Panc1 (cell line): ENCODE measurements around the gene ENPP3.
A peak's percentile ranks its signal among the peaks of the same experiment; 100 is the strongest.

Source experiments
- POLR2AphosphoS5 ChIP-seq: IDR thresholded peaks from 2 replicates; pipeline ENCODE4 v1.6.1; 2012; ENCODE audit warnings: mild to moderate bottlenecking, low read depth, low read length, moderate library complexity
- SIN3A ChIP-seq: IDR thresholded peaks from 2 replicates; pipeline ENCODE4 v1.6.1; 2012; ENCODE audit warnings: low read depth, mild to moderate bottlenecking, low read length, moderate library complexity, borderline replicate concordance; ENCODE audit not compliant: insufficient read depth
- TF ChIP-seq, protein P1 (sequence below): fragments of 450-650 bp; IDR thresholded peaks from 2 replicates; pipeline ENCODE4 v1.5.1; 2017; ENCODE audit warnings: mild to moderate bottlenecking
- TF ChIP-seq, protein P2 (sequence below), 2 experiments: IDR thresholded peaks; 2 replicates each; pipeline ENCODE4 v1.6.1; 2011 to 2012; ENCODE audit warnings: low read depth in 2 of 2, control low read depth in 1 of 2, low read length in 1 of 2, mild to moderate bottlenecking in 1 of 2, moderate library complexity in 1 of 2; ENCODE audit not compliant: insufficient read depth in 1 of 2

DNA sequence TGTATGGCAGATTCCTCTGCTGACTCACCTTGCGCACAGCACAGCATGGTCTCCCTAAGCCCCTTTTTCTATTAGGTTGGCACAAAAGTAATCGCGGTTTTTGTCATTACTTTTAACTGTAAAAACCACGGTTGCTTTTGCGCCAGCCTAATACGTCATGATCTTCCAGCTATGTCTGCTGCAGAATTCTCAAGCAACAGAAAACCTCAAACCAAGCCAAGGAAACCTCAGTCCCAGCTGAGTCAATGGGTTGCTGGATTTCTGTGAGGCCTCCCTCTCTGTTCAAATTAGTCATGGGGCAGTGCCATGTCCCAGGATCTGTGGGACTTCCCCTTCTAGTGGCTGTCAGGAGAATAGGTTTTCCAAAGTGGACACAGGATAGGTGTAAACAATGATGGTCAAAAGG, 155.0 kb downstream of the ENPP3 start:
- TF ChIP-seq, protein P1, sequence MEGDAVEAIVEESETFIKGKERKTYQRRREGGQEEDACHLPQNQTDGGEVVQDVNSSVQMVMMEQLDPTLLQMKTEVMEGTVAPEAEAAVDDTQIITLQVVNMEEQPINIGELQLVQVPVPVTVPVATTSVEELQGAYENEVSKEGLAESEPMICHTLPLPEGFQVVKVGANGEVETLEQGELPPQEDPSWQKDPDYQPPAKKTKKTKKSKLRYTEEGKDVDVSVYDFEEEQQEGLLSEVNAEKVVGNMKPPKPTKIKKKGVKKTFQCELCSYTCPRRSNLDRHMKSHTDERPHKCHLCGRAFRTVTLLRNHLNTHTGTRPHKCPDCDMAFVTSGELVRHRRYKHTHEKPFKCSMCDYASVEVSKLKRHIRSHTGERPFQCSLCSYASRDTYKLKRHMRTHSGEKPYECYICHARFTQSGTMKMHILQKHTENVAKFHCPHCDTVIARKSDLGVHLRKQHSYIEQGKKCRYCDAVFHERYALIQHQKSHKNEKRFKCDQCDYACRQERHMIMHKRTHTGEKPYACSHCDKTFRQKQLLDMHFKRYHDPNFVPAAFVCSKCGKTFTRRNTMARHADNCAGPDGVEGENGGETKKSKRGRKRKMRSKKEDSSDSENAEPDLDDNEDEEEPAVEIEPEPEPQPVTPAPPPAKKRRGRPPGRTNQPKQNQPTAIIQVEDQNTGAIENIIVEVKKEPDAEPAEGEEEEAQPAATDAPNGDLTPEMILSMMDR: peak; percentile 26; the same call in 1 of the 2 replicates
- TF ChIP-seq POLR2AphosphoS5 (no peak), SIN3A (no peak)
- TF ChIP-seq, protein P2, sequence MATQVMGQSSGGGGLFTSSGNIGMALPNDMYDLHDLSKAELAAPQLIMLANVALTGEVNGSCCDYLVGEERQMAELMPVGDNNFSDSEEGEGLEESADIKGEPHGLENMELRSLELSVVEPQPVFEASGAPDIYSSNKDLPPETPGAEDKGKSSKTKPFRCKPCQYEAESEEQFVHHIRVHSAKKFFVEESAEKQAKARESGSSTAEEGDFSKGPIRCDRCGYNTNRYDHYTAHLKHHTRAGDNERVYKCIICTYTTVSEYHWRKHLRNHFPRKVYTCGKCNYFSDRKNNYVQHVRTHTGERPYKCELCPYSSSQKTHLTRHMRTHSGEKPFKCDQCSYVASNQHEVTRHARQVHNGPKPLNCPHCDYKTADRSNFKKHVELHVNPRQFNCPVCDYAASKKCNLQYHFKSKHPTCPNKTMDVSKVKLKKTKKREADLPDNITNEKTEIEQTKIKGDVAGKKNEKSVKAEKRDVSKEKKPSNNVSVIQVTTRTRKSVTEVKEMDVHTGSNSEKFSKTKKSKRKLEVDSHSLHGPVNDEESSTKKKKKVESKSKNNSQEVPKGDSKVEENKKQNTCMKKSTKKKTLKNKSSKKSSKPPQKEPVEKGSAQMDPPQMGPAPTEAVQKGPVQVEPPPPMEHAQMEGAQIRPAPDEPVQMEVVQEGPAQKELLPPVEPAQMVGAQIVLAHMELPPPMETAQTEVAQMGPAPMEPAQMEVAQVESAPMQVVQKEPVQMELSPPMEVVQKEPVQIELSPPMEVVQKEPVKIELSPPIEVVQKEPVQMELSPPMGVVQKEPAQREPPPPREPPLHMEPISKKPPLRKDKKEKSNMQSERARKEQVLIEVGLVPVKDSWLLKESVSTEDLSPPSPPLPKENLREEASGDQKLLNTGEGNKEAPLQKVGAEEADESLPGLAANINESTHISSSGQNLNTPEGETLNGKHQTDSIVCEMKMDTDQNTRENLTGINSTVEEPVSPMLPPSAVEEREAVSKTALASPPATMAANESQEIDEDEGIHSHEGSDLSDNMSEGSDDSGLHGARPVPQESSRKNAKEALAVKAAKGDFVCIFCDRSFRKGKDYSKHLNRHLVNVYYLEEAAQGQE (IDR thresholded peaks at IDR 0.05; ENCODE audit: insufficient read depth in 1 of 2, low read depth in 2 of 2, low read length in 1 of 2): no peak
